Measurements from ENCODE around the gene EIF3B. TPM values are rescaled to one million over a fixed set of nuclear protein-coding genes. Genes with fewer than 3 reads are reported as not detected.
"Not testable (repeated sequence)": the region's sequence is repeated elsewhere in the genome, so short reads cannot be mapped to it uniquely, and the experiment has no call there.

Gene EIF3B
- total and polyA plus RNA-seq, 2 donors: 85.8 to 97.7 TPM

DNA sequence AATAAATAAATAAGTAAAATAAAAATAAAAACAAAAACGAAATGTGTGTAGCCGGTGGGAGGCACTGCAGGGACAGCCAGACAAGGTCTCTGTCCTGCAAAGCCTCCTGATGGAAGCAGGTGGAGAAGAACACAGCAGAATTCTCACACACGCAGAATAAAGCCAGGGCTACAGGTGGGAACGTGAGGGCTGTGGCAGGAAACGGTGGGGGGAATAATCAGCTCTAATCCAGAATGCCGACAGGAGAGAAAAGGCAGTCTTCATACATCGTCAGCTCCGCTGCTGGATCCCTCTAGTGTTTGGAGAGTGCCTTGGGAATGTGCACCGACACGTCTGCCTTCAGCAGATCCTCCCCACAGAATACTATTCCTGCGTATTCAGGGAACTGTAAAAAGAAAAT is 33.6 kb upstream of the EIF3B start:
- H3K36me3 ChIP-seq (ENCODE audit: insufficient read depth): no peaks in the 10 kb centered on the region
- WGBS: 52% methylated on average over 11 of the region's 11 CpGs
- H3K27ac ChIP-seq (ENCODE audit: low read depth): no peak overlapping the region
- DNase-seq (ENCODE audit: extremely low spot score): no peak
- no peak overlapping the region for H3K4me3 ChIP-seq (ENCODE audit: low read depth, low read length)
- no peaks in the 10 kb centered on the region for H3K4me1 ChIP-seq (ENCODE audit: insufficient read depth)

DNA sequence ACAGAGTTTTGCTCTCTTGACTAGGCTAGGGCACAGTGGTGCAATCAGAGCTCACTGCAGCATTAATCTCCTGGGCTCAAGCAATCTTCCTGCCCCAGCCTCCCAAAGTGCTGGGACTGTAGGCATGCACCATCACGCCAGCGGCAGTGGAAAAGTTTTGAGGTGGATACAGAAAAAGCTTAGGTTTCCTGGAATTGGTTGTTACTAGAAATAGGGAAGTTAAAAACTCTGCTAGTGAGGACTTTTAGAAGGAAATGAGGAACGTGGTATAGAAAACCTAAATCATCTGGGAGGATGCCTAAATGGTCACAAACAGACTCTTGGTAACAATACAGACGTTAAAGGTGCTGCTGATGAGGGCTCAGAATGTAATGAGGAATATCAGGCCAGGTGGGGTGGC is 29.5 kb upstream of the EIF3B start:
- 45% methylated on average over 4 of the region's 4 CpGs for WGBS

DNA sequence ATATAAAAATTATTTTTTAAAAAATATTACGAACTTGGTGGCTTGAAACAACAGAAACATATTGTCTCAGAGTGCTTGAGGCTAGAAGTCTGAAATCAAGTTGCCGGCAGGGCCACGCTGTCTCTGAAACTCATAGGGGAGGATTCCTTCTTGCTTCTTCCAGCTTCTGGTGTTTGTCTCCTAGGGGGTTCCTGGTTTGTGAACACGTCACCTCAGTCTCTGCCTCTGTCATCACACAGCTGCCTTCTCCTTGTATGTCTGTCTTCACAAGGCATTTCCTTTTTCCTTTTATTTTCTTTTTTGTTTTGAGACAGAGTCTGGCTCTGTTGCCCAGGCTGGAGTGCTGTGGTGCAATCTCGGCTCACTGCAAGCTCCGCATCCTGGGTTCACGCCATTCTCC is 27.7 kb upstream of the EIF3B start:
- Histone ChIP-seq H3K36me3 (ENCODE audit: insufficient read depth) (no peaks in the 10 kb centered on the region), H3K4me1 (ENCODE audit: insufficient read depth) (no peaks in the 10 kb centered on the region), H3K27ac (ENCODE audit: low read depth) (no peak overlapping the region), H3K4me3 (ENCODE audit: low read depth, low read length) (no peak overlapping the region)
- 90% methylated on average over 7 of the region's 7 CpGs for WGBS
- no peak for DNase-seq (ENCODE audit: extremely low spot score)

More for the DNA sequence above, 29.5 kb upstream of the EIF3B start:
- Histone ChIP-seq H3K27ac (ENCODE audit: low read depth) (no peak overlapping the region), H3K4me1 (ENCODE audit: insufficient read depth) (no peaks in the 10 kb centered on the region), H3K4me3 (ENCODE audit: low read depth, low read length) (no peak overlapping the region), H3K36me3 (ENCODE audit: insufficient read depth) (no peaks in the 10 kb centered on the region)
- no peak for DNase-seq (ENCODE audit: extremely low spot score)

DNA sequence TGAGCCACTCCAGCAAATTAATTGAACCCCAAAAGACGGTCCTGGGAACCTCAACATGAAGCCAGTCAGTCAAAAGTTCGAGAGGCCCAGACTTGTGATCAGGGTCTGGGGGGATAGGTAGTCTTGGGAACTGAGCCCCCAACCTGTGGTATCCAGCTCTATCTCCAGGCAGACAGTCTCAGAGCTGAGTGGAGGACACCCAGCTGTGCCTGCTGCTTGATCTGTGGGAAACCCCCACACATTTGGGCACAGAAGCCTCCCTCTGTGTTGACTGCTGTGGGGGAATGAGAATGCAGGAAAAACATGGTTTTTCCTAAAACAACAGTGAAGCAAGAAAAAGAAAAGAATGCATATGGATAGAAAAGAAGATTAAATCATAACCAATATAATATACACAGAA is 24.1 kb upstream of the EIF3B start:
- no peaks in the 10 kb centered on the region for H3K36me3 ChIP-seq (ENCODE audit: insufficient read depth)
- WGBS: 94% methylated on average over 2 of the region's 2 CpGs
- no peak for DNase-seq (ENCODE audit: extremely low spot score)

DNA sequence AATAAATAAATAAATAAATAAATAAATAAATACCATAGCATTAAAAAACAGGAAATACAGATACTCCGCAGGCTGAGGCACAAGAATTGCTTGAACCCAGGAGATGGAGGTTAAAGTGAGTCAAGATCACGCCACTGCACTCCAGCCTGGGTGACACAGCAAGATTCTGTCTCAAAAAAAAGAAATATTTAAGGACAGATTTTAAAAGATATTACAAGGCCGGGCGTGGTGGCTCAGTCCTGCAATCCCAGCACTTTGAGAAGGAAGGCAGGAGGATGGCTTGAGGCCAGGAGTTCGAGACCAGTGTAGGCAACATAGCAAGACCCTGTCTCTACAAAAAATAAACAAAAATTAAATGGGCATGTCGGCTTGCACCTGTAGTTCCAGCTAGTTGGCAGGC is 22.9 kb upstream of the EIF3B start:
- H3K36me3 ChIP-seq (ENCODE audit: insufficient read depth): no peaks in the 10 kb centered on the region
- WGBS: 93% methylated on average over 6 of the region's 6 CpGs
- H3K4me3 ChIP-seq (ENCODE audit: low read depth, low read length): no peak overlapping the region
- H3K4me1 ChIP-seq (ENCODE audit: insufficient read depth): no peaks in the 10 kb centered on the region
- no peak overlapping the region for H3K27ac ChIP-seq (ENCODE audit: low read depth)
- no peak for DNase-seq (ENCODE audit: extremely low spot score)

More for the DNA sequence above, 24.1 kb upstream of the EIF3B start:
- H3K4me1 ChIP-seq (ENCODE audit: insufficient read depth): no peaks in the 10 kb centered on the region
- H3K27ac ChIP-seq (ENCODE audit: low read depth): no peak overlapping the region
- no peak overlapping the region for H3K4me3 ChIP-seq (ENCODE audit: low read depth, low read length)

DNA sequence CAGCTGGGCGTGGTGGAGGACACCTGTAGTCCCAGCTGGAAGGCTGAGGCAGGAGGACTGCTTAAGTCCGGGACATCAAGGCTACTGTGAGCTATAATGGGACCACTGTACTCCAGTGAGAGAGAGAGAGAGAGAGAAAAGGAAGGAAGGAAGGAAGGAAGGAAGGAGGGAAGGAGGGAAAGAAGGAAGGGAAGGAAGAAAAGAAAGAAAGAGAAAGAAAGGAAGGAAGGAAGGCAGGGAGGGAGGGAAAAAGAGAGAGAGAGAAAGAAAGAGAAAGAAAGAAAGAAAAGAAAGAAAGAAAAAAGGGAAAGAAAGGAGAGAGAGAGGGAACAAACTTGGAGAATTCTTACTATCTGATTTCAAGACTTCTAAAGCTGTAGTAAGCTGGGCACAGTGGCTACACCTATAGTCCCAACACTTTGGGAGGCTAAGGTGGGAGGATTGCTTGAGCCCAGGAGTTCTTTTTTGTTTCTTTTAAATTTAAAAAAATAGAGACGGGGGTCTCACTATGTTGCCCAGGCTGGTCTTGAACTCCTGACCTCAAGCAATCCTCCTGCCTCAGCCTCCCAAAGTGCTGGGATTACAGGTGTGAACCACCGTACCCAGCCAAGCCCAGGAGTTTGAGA is 21.9 kb upstream of the EIF3B start:
- H3K27ac ChIP-seq (ENCODE audit: low read depth); H3K36me3 ChIP-seq (ENCODE audit: insufficient read depth); DNase-seq (ENCODE audit: extremely low spot score); H3K4me3 ChIP-seq (ENCODE audit: low read depth, low read length); H3K4me1 ChIP-seq (ENCODE audit: insufficient read depth): not testable (repeated sequence)
- 94% methylated on average over 4 of the region's 4 CpGs for WGBS

DNA sequence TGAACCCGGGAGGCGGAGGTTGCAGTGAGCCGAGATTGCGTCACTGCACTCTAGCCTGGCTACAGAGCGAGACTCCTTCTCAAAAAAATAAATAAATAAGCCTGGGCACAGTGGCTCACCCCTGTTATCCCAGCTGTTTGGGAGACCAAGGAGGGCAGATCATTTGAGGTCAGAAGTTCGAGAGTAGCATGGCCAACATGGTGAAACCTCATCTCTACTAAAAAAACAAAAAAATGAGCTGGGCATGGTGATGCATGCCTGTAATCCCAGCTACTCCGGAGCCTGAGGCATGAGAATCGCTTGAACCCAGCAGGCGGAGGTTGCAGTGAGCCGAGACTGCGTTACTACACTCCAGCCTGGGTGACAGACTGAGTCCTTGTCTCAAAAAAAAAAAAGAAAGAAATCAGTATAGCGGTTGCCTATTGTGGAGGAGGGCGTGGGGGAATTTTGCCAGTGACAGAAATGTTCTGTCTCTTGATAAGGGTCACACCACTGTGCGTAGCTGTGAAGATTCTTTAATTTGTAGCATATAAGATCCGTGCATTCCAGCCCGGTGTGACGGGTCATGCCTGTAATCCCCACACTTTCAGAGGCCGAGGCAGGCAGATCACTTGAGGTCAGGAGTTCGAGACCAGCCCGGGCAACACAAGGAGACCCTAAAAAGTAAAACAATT is 17.9 kb upstream of the EIF3B start:
- no peaks in the 10 kb centered on the region for H3K4me1 ChIP-seq (ENCODE audit: insufficient read depth)
- 93% methylated on average over 20 of the region's 20 CpGs for WGBS
- no peak for DNase-seq (ENCODE audit: extremely low spot score)
- H3K27ac ChIP-seq (ENCODE audit: low read depth): no peak overlapping the region
- H3K4me3 ChIP-seq (ENCODE audit: low read depth, low read length): no peak overlapping the region
- H3K36me3 ChIP-seq (ENCODE audit: insufficient read depth): no peaks in the 10 kb centered on the region

DNA sequence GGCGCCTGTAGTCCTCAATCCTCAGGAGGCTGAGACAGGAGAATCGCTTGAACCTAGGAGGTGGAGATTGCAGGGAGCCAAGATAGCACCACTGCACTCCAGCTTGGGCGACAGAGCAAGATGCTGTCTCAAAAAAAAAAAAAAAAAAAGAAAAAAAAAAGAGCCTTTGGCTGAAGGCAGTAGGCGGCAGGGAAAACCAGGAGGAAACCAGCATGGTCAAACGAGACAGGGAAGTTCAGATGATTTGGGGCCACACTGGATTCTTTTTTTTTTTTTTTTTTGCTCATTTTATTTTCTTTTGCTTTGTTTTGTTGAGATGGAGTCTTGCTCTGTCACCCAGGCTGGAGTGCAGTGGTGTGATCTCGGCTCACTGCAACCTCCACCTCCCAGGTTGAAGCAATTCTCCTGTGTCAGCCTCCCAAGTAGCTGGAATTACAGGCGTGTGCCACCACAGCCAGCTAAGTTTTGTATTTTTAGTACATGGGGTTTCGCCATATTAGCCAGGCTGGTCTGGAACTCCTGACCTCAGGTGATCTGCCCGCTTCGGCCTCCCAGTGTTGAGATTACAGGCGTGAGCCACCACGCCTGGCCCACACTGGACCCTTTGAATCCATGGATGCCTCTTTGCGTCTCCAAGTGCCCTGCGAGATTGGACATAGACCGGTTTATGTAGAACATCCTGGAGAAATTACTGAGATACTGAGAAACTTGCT is 7.1 kb upstream of the EIF3B start:
- peak overlapping the region; percentile 45 for H3K27ac ChIP-seq (ENCODE audit: low read depth)
- not testable (repeated sequence) for H3K36me3 ChIP-seq (ENCODE audit: insufficient read depth); H3K4me1 ChIP-seq (ENCODE audit: insufficient read depth); DNase-seq (ENCODE audit: extremely low spot score); H3K4me3 ChIP-seq (ENCODE audit: low read depth, low read length)
- 87% methylated on average over 15 of the region's 15 CpGs for WGBS

DNA sequence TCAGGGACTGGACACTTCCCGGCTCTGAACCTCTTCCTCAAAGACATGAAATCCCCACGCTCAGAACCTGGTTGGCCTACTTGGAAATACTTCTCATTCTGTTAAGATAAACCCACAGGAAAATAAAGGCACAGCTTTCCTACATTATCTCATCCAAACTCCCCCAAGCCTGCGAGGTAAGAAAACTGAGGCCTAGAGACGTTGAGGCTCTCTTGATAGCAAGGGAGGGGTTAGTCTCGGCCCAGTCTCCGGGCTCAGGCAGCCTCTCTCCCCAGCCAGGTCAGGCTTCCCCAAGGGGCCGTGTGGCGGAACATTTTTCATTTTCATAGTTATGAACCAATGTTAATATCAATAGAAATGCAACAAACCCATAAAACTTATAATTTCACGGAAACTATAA is 4.6 kb upstream of the EIF3B start:
- no peaks in the 10 kb centered on the region for H3K36me3 ChIP-seq (ENCODE audit: insufficient read depth)

DNA sequence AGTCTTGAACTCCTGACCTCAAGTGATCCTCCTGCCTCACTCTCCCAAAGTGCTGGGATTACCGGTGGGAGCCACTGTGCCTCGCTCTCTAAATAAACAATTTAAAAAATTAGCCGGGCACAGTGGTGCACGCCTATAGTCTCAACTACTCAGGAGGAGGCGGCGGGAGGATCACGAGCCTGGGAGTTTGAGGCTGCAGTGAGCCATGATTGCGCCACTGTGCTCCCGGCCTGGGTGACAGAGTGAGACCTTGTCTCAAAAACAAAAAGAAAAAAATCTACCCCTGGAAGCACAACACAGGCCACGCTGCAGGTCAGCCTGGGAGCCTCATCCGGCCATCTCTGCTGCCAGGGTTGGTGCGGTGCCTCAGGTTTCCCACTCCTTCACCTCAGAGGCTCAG is 3.8 kb upstream of the EIF3B start:
- H3K36me3 ChIP-seq (ENCODE audit: insufficient read depth): no peaks in the 10 kb centered on the region
- no peak overlapping the region for H3K27ac ChIP-seq (ENCODE audit: low read depth)
- DNase-seq (ENCODE audit: extremely low spot score): no peak
- WGBS: 91% methylated on average over 12 of the region's 12 CpGs
- no peak overlapping the region for H3K4me3 ChIP-seq (ENCODE audit: low read depth, low read length)
- peaks cover 2% of the 10 kb centered on the region for H3K4me1 ChIP-seq (ENCODE audit: insufficient read depth)

More for the DNA sequence above, 4.6 kb upstream of the EIF3B start:
- peaks cover 2% of the 10 kb centered on the region for H3K4me1 ChIP-seq (ENCODE audit: insufficient read depth)
- 87% methylated on average over 9 of the region's 9 CpGs for WGBS
- no peak overlapping the region for H3K4me3 ChIP-seq (ENCODE audit: low read depth, low read length)
- H3K27ac ChIP-seq (ENCODE audit: low read depth): no peak overlapping the region
- no peak for DNase-seq (ENCODE audit: extremely low spot score)

DNA sequence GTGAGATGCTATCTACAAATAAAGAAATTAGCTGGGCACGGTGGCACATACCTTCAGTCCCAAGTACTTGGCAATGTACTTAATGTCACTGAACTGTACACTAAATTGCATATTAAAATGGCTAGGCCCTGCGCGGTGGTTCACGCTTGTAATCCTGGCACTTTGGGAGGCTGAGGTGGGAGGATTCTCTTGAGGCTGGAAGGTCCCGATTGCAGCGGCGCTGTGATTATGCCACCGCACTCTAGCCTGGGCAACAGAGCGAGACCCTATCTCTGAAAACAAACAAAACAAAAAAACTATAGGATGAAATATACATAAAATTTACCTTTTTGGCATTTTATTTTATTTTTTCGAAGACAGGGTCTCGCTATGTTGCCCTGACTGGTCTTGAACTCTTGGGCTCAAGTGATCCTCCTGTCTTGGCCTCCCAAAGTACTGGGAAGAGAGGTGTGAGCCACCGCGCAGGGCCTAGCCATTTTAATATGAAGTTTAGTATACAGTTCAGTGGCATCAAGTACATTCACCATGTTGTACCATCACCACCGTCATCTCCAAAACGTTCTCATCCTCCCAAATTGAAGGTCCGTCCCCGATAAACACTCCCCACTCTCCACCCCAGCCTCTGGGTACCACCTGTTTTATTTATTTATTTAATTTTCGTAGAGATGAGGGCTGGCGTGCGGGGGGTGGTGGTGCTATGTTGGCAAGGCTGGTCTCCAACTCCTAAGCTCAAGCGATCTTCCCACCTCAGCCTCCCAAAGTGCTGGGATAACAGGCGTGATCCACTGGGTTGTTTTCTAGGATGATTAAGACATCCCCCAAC is 1.3 kb upstream of the EIF3B start:
- DNase-seq (ENCODE audit: extremely low spot score): no peak
- Histone ChIP-seq H3K4me3 (ENCODE audit: low read depth, low read length) (peak overlapping the region; percentile 100), H3K36me3 (ENCODE audit: insufficient read depth) (no peaks in the 10 kb centered on the region), H3K4me1 (ENCODE audit: insufficient read depth) (peaks cover 2% of the 10 kb centered on the region), H3K27ac (ENCODE audit: low read depth) (no peak overlapping the region)
- WGBS: 54% methylated on average over 22 of the region's 22 CpGs

DNA sequence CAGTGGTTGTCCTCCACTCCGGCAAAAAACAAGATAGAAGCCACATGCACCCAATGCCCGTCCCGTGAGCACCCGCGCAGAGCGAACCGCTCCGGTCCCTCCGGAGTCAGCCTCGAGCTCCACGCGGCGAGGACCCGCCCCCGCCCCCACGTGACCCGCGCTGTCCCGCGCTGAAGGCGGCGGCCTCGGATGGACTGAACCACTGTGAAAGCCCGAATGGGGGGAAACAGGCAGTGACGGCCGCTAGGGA is 766 bp upstream of the EIF3B start:
- peaks cover 2% of the 10 kb centered on the region for H3K4me1 ChIP-seq (ENCODE audit: insufficient read depth)
- H3K4me3 ChIP-seq (ENCODE audit: low read depth, low read length): peak overlapping the region; percentile 100
- under 1% methylated on average over 26 of the region's 26 CpGs for WGBS
- no peak for DNase-seq (ENCODE audit: extremely low spot score)
- peak overlapping the region; percentile 98 for H3K27ac ChIP-seq (ENCODE audit: low read depth)
- no peaks in the 10 kb centered on the region for H3K36me3 ChIP-seq (ENCODE audit: insufficient read depth)

DNA sequence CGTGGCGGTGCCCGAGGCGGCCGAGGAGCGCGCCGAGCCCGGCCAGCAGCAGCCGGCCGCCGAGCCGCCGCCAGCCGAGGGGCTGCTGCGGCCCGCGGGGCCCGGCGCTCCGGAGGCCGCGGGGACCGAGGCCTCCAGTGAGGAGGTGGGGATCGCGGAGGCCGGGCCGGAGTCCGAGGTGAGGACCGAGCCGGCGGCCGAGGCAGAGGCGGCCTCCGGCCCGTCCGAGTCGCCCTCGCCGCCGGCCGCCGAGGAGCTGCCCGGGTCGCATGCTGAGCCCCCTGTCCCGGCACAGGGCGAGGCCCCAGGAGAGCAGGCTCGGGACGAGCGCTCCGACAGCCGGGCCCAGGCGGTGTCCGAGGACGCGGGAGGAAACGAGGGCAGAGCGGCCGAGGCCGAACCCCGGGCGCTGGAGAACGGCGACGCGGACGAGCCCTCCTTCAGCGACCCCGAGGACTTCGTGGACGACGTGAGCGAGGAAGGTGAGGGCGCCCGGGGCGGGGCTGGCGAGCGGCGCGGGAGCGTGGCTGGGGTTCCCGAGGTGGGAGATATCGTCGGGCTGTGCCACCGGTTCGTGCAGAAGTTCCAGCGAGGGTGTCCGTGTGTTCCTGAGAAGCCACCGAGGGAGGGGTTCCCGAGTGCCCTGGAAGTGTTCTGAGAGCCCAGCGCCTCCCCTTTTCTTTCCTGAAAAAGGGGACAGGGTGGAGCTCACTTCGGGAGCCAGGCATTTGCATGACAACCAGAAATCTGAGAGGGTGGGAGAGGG is 495 bp downstream of the EIF3B start:
- H3K4me3 ChIP-seq (ENCODE audit: low read depth, low read length): peak overlapping the region; percentile 100
- H3K27ac ChIP-seq (ENCODE audit: low read depth): peak overlapping the region; percentile 98
- under 1% methylated on average over 92 of the region's 92 CpGs for WGBS
- no peak for DNase-seq (ENCODE audit: extremely low spot score)
- H3K4me1 ChIP-seq (ENCODE audit: insufficient read depth): peaks cover 4% of the 10 kb centered on the region
- H3K36me3 ChIP-seq (ENCODE audit: insufficient read depth): no peaks in the 10 kb centered on the region
